ENCODE measurements around the gene CYB561D1. TPM values are rescaled to one million over a fixed set of nuclear protein-coding genes. Genes with fewer than 3 reads are reported as not detected.

CYB561D1 gene
- polyA plus RNA-seq, 1 donor (not counting 4 experiments of a cell fraction or from before 2014, with no cell fraction given): 4.9 TPM

- dilution Hi-C loops (cut with MboI; ENCODE audit: extremely low pct_ligation_motif_present, low sequenced_read_pairs): no loop called here
- no peaks in the 10 kb centered on the region for H3K9me1 ChIP-seq (ENCODE audit: control insufficient read depth, extremely low read depth, insufficient read depth, low read length)
- no peak overlapping the region for H2AFZ ChIP-seq (ENCODE audit: control insufficient read depth, low read length)
- peaks cover 79% of the 10 kb centered on the region for H3K27me3 ChIP-seq (ENCODE audit: control insufficient read depth, extremely low read depth, insufficient read depth, low read length)
- no peak overlapping the region for H3K4me3 ChIP-seq (ENCODE audit: control insufficient read depth in 2 of 3, extremely low read depth in 1 of 3, insufficient read depth in 2 of 3, low read depth in 1 of 3, low read length in 3 of 3)
- FAIRE-seq (no peak), DNase-seq (ENCODE audit: low read depth, low spot score) (no peak)
- TF ChIP-seq CTCF (optimal IDR thresholded peaks at IDR 0.05 in 1 of 3, IDR thresholded peaks at IDR 0.05 in 1 of 3, conservative IDR thresholded peaks at IDR 0.05 in 1 of 3; ENCODE audit: extremely low read depth in 1 of 3, insufficient read depth in 2 of 3, low read length in 3 of 3): no peak
- TF ChIP-seq EZH2 (IDR thresholded peaks at IDR 0.05; ENCODE audit: low read length): no peak
- H3K4me2 ChIP-seq (ENCODE audit: control insufficient read depth, extremely low read depth, insufficient read depth, low read depth, low read length): no peak overlapping the region
- H3K36me3 ChIP-seq (ENCODE audit: control insufficient read depth in 2 of 2, extremely low read depth in 1 of 2, insufficient read depth in 2 of 2, low read length in 2 of 2): no peaks in the 10 kb centered on the region
- no peaks in the 10 kb centered on the region for H3K79me2 ChIP-seq (ENCODE audit: control insufficient read depth, insufficient read depth, low read length)
- no peaks in the 10 kb centered on the region for H4K20me1 ChIP-seq (ENCODE audit: control insufficient read depth, extremely low read depth, insufficient read depth, low read length)
- no peak overlapping the region for H3K27ac ChIP-seq (ENCODE audit: control insufficient read depth, insufficient read depth, low read length)
- no peak overlapping the region for H3K9ac ChIP-seq (ENCODE audit: control insufficient read depth, extremely low read depth, insufficient read depth, low read length)
- H3K9me3 ChIP-seq (ENCODE audit: control insufficient read depth, low read depth, low read length): no peaks in the 10 kb centered on the region
- H3K4me1 ChIP-seq (ENCODE audit: control insufficient read depth, extremely low read depth, insufficient read depth, low read length): no peaks in the 10 kb centered on the region
Observed at GRCh38 chr1:109468061-109468460, 25.8 kb upstream of the CYB561D1 start.

- Histone ChIP-seq H3K9me3 (ENCODE audit: control insufficient read depth, low read depth, low read length) (no peaks in the 10 kb centered on the region), H3K27ac (ENCODE audit: control insufficient read depth, insufficient read depth, low read length) (no peak overlapping the region), H3K9me1 (ENCODE audit: control insufficient read depth, extremely low read depth, insufficient read depth, low read length) (no peaks in the 10 kb centered on the region), H4K20me1 (ENCODE audit: control insufficient read depth, extremely low read depth, insufficient read depth, low read length) (no peaks in the 10 kb centered on the region), H3K9ac (ENCODE audit: control insufficient read depth, extremely low read depth, insufficient read depth, low read length) (no peak overlapping the region), H3K79me2 (ENCODE audit: control insufficient read depth, insufficient read depth, low read length) (no peaks in the 10 kb centered on the region), H3K4me1 (ENCODE audit: control insufficient read depth, extremely low read depth, insufficient read depth, low read length) (no peaks in the 10 kb centered on the region), H3K36me3 (ENCODE audit: control insufficient read depth in 2 of 2, extremely low read depth in 1 of 2, insufficient read depth in 2 of 2, low read length in 2 of 2) (no peaks in the 10 kb centered on the region), H3K4me2 (ENCODE audit: control insufficient read depth, extremely low read depth, insufficient read depth, low read depth, low read length) (no peak overlapping the region), H3K4me3 (ENCODE audit: control insufficient read depth in 2 of 3, extremely low read depth in 1 of 3, insufficient read depth in 2 of 3, low read depth in 1 of 3, low read length in 3 of 3) (no peak overlapping the region), H3K27me3 (ENCODE audit: control insufficient read depth, extremely low read depth, insufficient read depth, low read length) (peaks cover 75% of the 10 kb centered on the region), H2AFZ (ENCODE audit: control insufficient read depth, low read length) (no peak overlapping the region)
- no peak for FAIRE-seq
- no peak for DNase-seq (ENCODE audit: low read depth, low spot score)
- TF ChIP-seq EZH2 (IDR thresholded peaks at IDR 0.05; ENCODE audit: low read length) (no peak), CTCF (optimal IDR thresholded peaks at IDR 0.05 in 1 of 3, IDR thresholded peaks at IDR 0.05 in 1 of 3, conservative IDR thresholded peaks at IDR 0.05 in 1 of 3; ENCODE audit: extremely low read depth in 1 of 3, insufficient read depth in 2 of 3, low read length in 3 of 3) (no peak)
- dilution Hi-C loops (cut with MboI; ENCODE audit: extremely low pct_ligation_motif_present, low sequenced_read_pairs): no loop called here
Observed at GRCh38 chr1:109468903-109469302, 25.0 kb upstream of the CYB561D1 start.

All from keratinocyte (primary cell).